ENCODE results near the gene PTGER4. TPM values are rescaled to one million over a fixed set of nuclear protein-coding genes. Genes with fewer than 3 reads are reported as not detected.

PTGER4 gene
- polyA plus RNA-seq, 1 of the 3 experiments (the other 2 are of a cell fraction): not detected

DNA sequence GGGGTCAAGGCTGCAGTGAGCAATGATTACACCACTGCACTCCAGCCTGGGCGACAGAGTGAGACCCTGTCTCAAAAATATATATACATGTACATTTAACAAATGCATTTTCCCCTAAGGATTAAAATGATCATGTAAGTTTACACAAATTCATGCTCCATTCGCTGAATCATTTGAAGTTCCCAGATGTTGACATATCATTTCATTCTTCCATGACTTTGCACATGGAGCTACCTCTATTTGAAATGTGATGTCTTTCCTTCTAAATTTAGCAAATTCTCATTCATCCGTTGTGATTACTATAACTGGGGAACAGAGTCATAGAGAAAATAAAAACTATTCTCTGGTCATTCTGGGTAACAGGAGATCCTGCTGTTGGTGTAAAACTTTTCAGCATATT is 10.6 kb downstream of the PTGER4 start:
- Histone ChIP-seq H2AFZ (ENCODE audit: low read depth) (no peak overlapping the region), H3K4me2 (no peak overlapping the region), H3K79me2 (ENCODE audit: insufficient read depth) (no peaks in the 10 kb centered on the region), H3K4me3 (ENCODE audit: low read depth in 2 of 2, low read length in 1 of 2) (no peak overlapping the region), H3K36me3 (replicated peaks in 1 of 2; ENCODE audit: control insufficient read depth in 1 of 2, insufficient read depth in 2 of 2, low read length in 1 of 2) (no peaks in the 10 kb centered on the region), H3K27ac (ENCODE audit: low read depth in 2 of 2, low read length in 1 of 2) (no peak overlapping the region), H3K9me2 (no peaks in the 10 kb centered on the region), H3F3A (replicated peaks; ENCODE audit: insufficient read depth) (peaks cover 14% of the 10 kb centered on the region), H3K9me3 (no peaks in the 10 kb centered on the region), H4K20me1 (ENCODE audit: insufficient read depth) (no peaks in the 10 kb centered on the region), H3K9ac (no peak overlapping the region), H3K4me1 (ENCODE audit: control insufficient read depth in 1 of 2, insufficient read depth in 2 of 2, low read depth in 1 of 2, low read length in 1 of 2) (no peaks in the 10 kb centered on the region; a peak in 1 of 4 replicates), H3K27me3 (ENCODE audit: insufficient read depth) (no peaks in the 10 kb centered on the region; the same call in 1 of the 2 replicates)
- no peak for DNase-seq
- TF ChIP-seq PBX3 (IDR thresholded peaks at IDR 0.05): no peak
- TF ChIP-seq, protein P1, sequence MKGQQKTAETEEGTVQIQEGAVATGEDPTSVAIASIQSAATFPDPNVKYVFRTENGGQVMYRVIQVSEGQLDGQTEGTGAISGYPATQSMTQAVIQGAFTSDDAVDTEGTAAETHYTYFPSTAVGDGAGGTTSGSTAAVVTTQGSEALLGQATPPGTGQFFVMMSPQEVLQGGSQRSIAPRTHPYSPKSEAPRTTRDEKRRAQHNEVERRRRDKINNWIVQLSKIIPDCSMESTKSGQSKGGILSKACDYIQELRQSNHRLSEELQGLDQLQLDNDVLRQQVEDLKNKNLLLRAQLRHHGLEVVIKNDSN (IDR thresholded peaks at IDR 0.05; ENCODE audit: borderline replicate concordance, low read depth): no peak
- TF ChIP-seq TCF12 (IDR thresholded peaks at IDR 0.05): no peak
- no peak for TF ChIP-seq SMC3 (IDR thresholded peaks at IDR 0.05; ENCODE audit: low read depth, low read length)
- ChIA-PET CTCF (interaction anchor here (0.6 to 3.8 kb wide), 3 partner anchors 10 to 976 kb away, joined by 3 to 22 read pairs (median 3); partner anchors contain the start of gene PTGER4), POLR2A (no interaction called here)
- 56% methylated on average over 3 of the region's 3 CpGs for WGBS (ENCODE audit: low lambda C conversion rate)

GRCh38 chr5:40691894-40692293 is 12.2 kb downstream of the PTGER4 start:
- WGBS (ENCODE audit: low lambda C conversion rate): 89% methylated on average over 9 of the region's 9 CpGs
- Histone ChIP-seq H3K79me2 (ENCODE audit: insufficient read depth) (no peaks in the 10 kb centered on the region), H3K4me1 (ENCODE audit: control insufficient read depth in 1 of 2, insufficient read depth in 2 of 2, low read depth in 1 of 2, low read length in 1 of 2) (no peaks in the 10 kb centered on the region; a peak in 1 of 4 replicates), H3K36me3 (replicated peaks in 1 of 2; ENCODE audit: control insufficient read depth in 1 of 2, insufficient read depth in 2 of 2, low read length in 1 of 2) (no peaks in the 10 kb centered on the region), H3K27me3 (ENCODE audit: insufficient read depth) (no peaks in the 10 kb centered on the region; the same call in 1 of the 2 replicates), H3F3A (replicated peaks; ENCODE audit: insufficient read depth) (peaks cover 14% of the 10 kb centered on the region), H3K4me2 (no peak overlapping the region), H3K9ac (no peak overlapping the region), H3K9me2 (no peaks in the 10 kb centered on the region), H4K20me1 (ENCODE audit: insufficient read depth) (no peaks in the 10 kb centered on the region), H3K4me3 (ENCODE audit: low read depth in 2 of 2, low read length in 1 of 2) (no peak overlapping the region), H3K9me3 (no peaks in the 10 kb centered on the region), H3K27ac (ENCODE audit: low read depth in 2 of 2, low read length in 1 of 2) (no peak overlapping the region), H2AFZ (ENCODE audit: low read depth) (no peak overlapping the region)
- POLR2A ChIA-PET: no interaction called here
- no peak for TF ChIP-seq FOXM1 (IDR thresholded peaks at IDR 0.05; ENCODE audit: low read depth)
- TF ChIP-seq ZBTB33 (IDR thresholded peaks at IDR 0.05; ENCODE audit: borderline replicate concordance, low read depth): no peak
- CTCF ChIA-PET: interaction anchor here (3.8 kb wide), 1 partner anchor 743 kb away, joined by 22 read pairs; no protein-coding TSS in a partner anchor
- no peak for DNase-seq

- H3K4me2 ChIP-seq: no peak overlapping the region
- no peaks in the 10 kb centered on the region for H3K27me3 ChIP-seq (ENCODE audit: insufficient read depth)
- no peak for DNase-seq
- ChIA-PET POLR2A (no interaction called here), CTCF (interaction anchor here (1.3 kb wide), 1 partner anchor 9 kb away, joined by 3 read pairs; no protein-coding TSS in a partner anchor)
- H3K79me2 ChIP-seq (ENCODE audit: insufficient read depth): no peaks in the 10 kb centered on the region
- H3K36me3 ChIP-seq (replicated peaks in 1 of 2; ENCODE audit: control insufficient read depth in 1 of 2, insufficient read depth in 2 of 2, low read length in 1 of 2): no peaks in the 10 kb centered on the region
- no peak overlapping the region for H2AFZ ChIP-seq (ENCODE audit: low read depth)
- no peaks in the 10 kb centered on the region for H3K4me1 ChIP-seq (ENCODE audit: control insufficient read depth in 1 of 2, insufficient read depth in 2 of 2, low read depth in 1 of 2, low read length in 1 of 2)
- H3K9me2 ChIP-seq: no peaks in the 10 kb centered on the region
- H3K27ac ChIP-seq (ENCODE audit: low read depth in 2 of 2, low read length in 1 of 2): no peak overlapping the region
- peaks cover 10% of the 10 kb centered on the region for H3F3A ChIP-seq (replicated peaks; ENCODE audit: insufficient read depth)
- H4K20me1 ChIP-seq (ENCODE audit: insufficient read depth): no peaks in the 10 kb centered on the region
- no peaks in the 10 kb centered on the region for H3K9me3 ChIP-seq
- H3K4me3 ChIP-seq (ENCODE audit: low read depth in 2 of 2, low read length in 1 of 2): no peak overlapping the region
- H3K9ac ChIP-seq: no peak overlapping the region
- TF ChIP-seq ELF1 (IDR thresholded peaks at IDR 0.05) (no peak), POLR2AphosphoS5 (IDR thresholded peaks at IDR 0.05; ENCODE audit: low read depth, low read length) (no peak), FOSL2 (IDR thresholded peaks at IDR 0.05; ENCODE audit: borderline replicate concordance, low read depth) (no peak), EP300 (IDR thresholded peaks at IDR 0.05; ENCODE audit: borderline replicate concordance in 1 of 2, low read depth in 1 of 2, low read length in 1 of 2) (no peak), GABPA (IDR thresholded peaks at IDR 0.05; ENCODE audit: low read depth) (no peak), FOXM1 (IDR thresholded peaks at IDR 0.05; ENCODE audit: low read depth) (no peak), MEF2A (IDR thresholded peaks at IDR 0.05; ENCODE audit: borderline replicate concordance, low read depth) (no peak), FOXJ3 (CRISPR knock-in tag; IDR thresholded peaks at IDR 0.05) (no peak), RCOR1 (IDR thresholded peaks at IDR 0.05; ENCODE audit: low read length) (no peak), RXRA (IDR thresholded peaks at IDR 0.05; ENCODE audit: borderline replicate concordance, low read depth) (no peak), JUND (IDR thresholded peaks at IDR 0.05) (no peak), PBX3 (IDR thresholded peaks at IDR 0.05) (no peak), ZBTB33 (IDR thresholded peaks at IDR 0.05; ENCODE audit: borderline replicate concordance, low read depth) (no peak)
Measured at GRCh38 chr5:40694433-40694832, 14.7 kb downstream of the PTGER4 start.

Measured in SK-N-SH (cell line).